Measurements from ENCODE around the gene CARNS1.
"Not testable (repeated sequence)": the region's sequence is repeated elsewhere in the genome, so short reads cannot be mapped to it uniquely, and the experiment has no call there.

CARNS1 gene

GRCh38 chr11:67463186-67463585, 47.7 kb downstream of the CARNS1 start:
- in situ Hi-C loops (cut with MboI; ENCODE audit: low sequenced_read_pairs), result no loop called here

GRCh38 chr11:67463680-67464410, 48.4 kb downstream of the CARNS1 start:
- in situ Hi-C loops (cut with MboI; ENCODE audit: low sequenced_read_pairs), result no loop called here

- in situ Hi-C loops (cut with MboI; ENCODE audit: low sequenced_read_pairs), result no loop called here
Measured at GRCh38 chr11:67464411-67465188, 49.1 kb downstream of the CARNS1 start.

GRCh38 chr11:67465189-67465510, 49.7 kb downstream of the CARNS1 start:
- in situ Hi-C loops (cut with MboI; ENCODE audit: low sequenced_read_pairs), result no loop called here

GRCh38 chr11:67465530-67465929, 50.1 kb downstream of the CARNS1 start:
- in situ Hi-C loops (cut with MboI; ENCODE audit: low sequenced_read_pairs), result not testable (repeated sequence)

- in situ Hi-C loops (cut with MboI; ENCODE audit: low sequenced_read_pairs), result no loop called here
Measured at GRCh38 chr11:67466367-67466766, 50.9 kb downstream of the CARNS1 start.

- in situ Hi-C loops (cut with MboI; ENCODE audit: low sequenced_read_pairs), result no loop called here
Measured at GRCh38 chr11:67466962-67467771, 51.7 kb downstream of the CARNS1 start.

GRCh38 chr11:67468056-67468455, 52.6 kb downstream of the CARNS1 start:
- in situ Hi-C loops (cut with MboI; ENCODE audit: low sequenced_read_pairs), result no loop called here

GRCh38 chr11:67468456-67468758, 52.9 kb downstream of the CARNS1 start:
- in situ Hi-C loops (cut with MboI; ENCODE audit: low sequenced_read_pairs), result no loop called here

- in situ Hi-C loops (cut with MboI; ENCODE audit: low sequenced_read_pairs), result no loop called here
Measured at GRCh38 chr11:67468759-67469507, 53.5 kb downstream of the CARNS1 start, which contains the start of gene TMEM134. Gene TMEM134, minus strand, starts transcription at chr11:67469251. Its CDS starts 59 bp downstream, at chr11:67469192.

- in situ Hi-C loops (cut with MboI; ENCODE audit: low sequenced_read_pairs), result no loop called here
Measured at GRCh38 chr11:67469508-67469811, 54.0 kb downstream of the CARNS1 start.

GRCh38 chr11:67470337-67471002, 55.0 kb downstream of the CARNS1 start:
- in situ Hi-C loops (cut with MboI; ENCODE audit: low sequenced_read_pairs), result no loop called here

GRCh38 chr11:67472882-67473281, 57.4 kb downstream of the CARNS1 start:
- in situ Hi-C loops (cut with MboI; ENCODE audit: low sequenced_read_pairs), result no loop called here
